ENCODE data around the gene MEGF11.

MEGF11 gene

DNA sequence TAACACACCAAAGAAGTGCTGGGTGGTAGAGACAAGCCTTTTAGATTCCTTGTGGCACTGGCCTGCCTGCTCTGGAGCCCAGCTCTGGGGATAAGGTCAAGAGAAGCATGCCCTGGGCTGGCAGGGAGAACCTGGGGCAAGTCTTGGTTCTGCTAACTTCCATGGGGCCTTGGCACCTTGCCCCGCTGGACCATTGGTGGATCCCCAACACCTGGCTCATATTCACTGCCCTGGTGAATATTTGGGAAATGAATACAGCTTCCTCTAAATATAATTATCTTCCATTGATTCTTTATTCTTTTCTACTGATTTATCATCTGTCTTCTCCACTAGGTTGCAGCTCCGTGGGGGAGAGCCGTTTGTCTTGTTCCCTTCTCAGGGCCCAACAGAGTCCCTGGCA, 294.7 kb downstream of the MEGF11 start:
- Histone ChIP-seq H3K9me2 (replicated peaks; ENCODE audit: insufficient read depth, low read length) (no peaks in the 10 kb centered on the region), H3K36me3 (ENCODE audit: low read length) (no peaks in the 10 kb centered on the region), H3K4me3 (ENCODE audit: insufficient read depth, low read length, poor library complexity, severe bottlenecking) (no peak overlapping the region), H3K9ac (ENCODE audit: low read length) (no peak overlapping the region), H3K9me3 (ENCODE audit: insufficient read depth, low read length) (no peaks in the 10 kb centered on the region), H3F3A (ENCODE audit: insufficient read depth) (no peaks in the 10 kb centered on the region), H3K4me2 (ENCODE audit: low read depth, low read length, poor library complexity, severe bottlenecking) (no peak overlapping the region), H2AFZ (ENCODE audit: low read depth, low read length, severe bottlenecking) (no peak overlapping the region), H3K27ac (ENCODE audit: low read depth, low read length) (no peak overlapping the region), H3K79me2 (ENCODE audit: insufficient read depth, low read length) (no peaks in the 10 kb centered on the region), H4K20me1 (ENCODE audit: low read depth, low read length) (no peaks in the 10 kb centered on the region), H3K27me3 (ENCODE audit: low read length) (no peaks in the 10 kb centered on the region)
- TF ChIP-seq, protein P1, sequence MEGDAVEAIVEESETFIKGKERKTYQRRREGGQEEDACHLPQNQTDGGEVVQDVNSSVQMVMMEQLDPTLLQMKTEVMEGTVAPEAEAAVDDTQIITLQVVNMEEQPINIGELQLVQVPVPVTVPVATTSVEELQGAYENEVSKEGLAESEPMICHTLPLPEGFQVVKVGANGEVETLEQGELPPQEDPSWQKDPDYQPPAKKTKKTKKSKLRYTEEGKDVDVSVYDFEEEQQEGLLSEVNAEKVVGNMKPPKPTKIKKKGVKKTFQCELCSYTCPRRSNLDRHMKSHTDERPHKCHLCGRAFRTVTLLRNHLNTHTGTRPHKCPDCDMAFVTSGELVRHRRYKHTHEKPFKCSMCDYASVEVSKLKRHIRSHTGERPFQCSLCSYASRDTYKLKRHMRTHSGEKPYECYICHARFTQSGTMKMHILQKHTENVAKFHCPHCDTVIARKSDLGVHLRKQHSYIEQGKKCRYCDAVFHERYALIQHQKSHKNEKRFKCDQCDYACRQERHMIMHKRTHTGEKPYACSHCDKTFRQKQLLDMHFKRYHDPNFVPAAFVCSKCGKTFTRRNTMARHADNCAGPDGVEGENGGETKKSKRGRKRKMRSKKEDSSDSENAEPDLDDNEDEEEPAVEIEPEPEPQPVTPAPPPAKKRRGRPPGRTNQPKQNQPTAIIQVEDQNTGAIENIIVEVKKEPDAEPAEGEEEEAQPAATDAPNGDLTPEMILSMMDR (IDR thresholded peaks at IDR 0.05; ENCODE audit: insufficient read depth, low read length, poor library complexity, severe bottlenecking): no peak
- TF ChIP-seq EZH2phosphoT487 (conservative IDR thresholded peaks at IDR 0.05; ENCODE audit: low read length): no peak

DNA sequence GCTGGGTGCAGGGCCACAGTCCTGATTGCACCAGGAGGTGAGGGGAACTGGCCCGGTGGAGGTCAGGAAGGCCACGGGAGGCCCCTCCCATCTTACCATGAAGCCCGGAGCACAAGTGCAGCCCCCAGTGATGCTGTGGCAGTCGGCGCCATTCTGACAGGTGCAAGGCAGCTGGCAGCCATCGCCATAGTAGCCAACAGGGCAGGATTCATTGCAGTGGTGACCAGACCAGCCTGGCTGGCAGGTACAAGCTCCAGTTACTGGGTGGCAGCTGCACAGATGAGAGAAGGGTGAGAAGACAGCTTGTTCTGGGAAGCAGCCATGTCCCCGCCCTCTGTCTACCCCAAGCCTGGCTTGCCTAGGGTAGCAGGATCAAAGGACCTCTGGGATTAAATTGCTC, 296.1 kb downstream of the MEGF11 start:
- no peaks in the 10 kb centered on the region for H3K9me3 ChIP-seq (ENCODE audit: insufficient read depth, low read length)
- no peak for TF ChIP-seq EZH2phosphoT487 (conservative IDR thresholded peaks at IDR 0.05; ENCODE audit: low read length)
- TF ChIP-seq, protein P1 (IDR thresholded peaks at IDR 0.05; ENCODE audit: insufficient read depth, low read length, poor library complexity, severe bottlenecking): no peak
- H3K36me3 ChIP-seq (ENCODE audit: low read length): no peaks in the 10 kb centered on the region
- no peaks in the 10 kb centered on the region for H3F3A ChIP-seq (ENCODE audit: insufficient read depth)
- no peaks in the 10 kb centered on the region for H3K27me3 ChIP-seq (ENCODE audit: low read length)
- H3K9ac ChIP-seq (ENCODE audit: low read length): no peak overlapping the region
- no peak overlapping the region for H3K4me2 ChIP-seq (ENCODE audit: low read depth, low read length, poor library complexity, severe bottlenecking)
- no peaks in the 10 kb centered on the region for H4K20me1 ChIP-seq (ENCODE audit: low read depth, low read length)
- H3K27ac ChIP-seq (ENCODE audit: low read depth, low read length): no peak overlapping the region
- H3K9me2 ChIP-seq (replicated peaks; ENCODE audit: insufficient read depth, low read length): no peaks in the 10 kb centered on the region
- no peaks in the 10 kb centered on the region for H3K79me2 ChIP-seq (ENCODE audit: insufficient read depth, low read length)
- H3K4me3 ChIP-seq (ENCODE audit: insufficient read depth, low read length, poor library complexity, severe bottlenecking): no peak overlapping the region
- no peak overlapping the region for H2AFZ ChIP-seq (ENCODE audit: low read depth, low read length, severe bottlenecking)

DNA sequence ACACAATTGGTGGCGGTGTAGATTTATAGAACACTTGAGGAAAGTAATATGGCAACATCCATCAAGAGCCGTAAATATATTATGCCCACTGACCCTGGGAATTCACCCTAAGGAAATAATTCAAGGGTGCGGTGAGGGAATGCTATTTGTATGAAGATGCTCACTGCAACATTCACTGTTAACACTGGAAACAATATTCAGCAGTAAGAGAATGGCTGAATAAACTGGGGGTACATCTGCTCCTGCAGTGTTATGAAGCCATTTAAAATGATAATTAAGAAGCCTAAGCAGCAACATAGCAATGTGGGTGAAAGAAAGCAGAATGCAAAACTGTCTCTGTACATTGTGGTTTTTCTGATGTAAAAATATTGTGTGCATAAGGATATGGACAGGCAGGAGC, 296.7 kb downstream of the MEGF11 start:
- Histone ChIP-seq H2AFZ (ENCODE audit: low read depth, low read length, severe bottlenecking) (no peak overlapping the region), H3K36me3 (ENCODE audit: low read length) (no peaks in the 10 kb centered on the region), H3K27ac (ENCODE audit: low read depth, low read length) (no peak overlapping the region), H3K4me2 (ENCODE audit: low read depth, low read length, poor library complexity, severe bottlenecking) (no peak overlapping the region), H3K27me3 (ENCODE audit: low read length) (no peaks in the 10 kb centered on the region), H3F3A (ENCODE audit: insufficient read depth) (no peaks in the 10 kb centered on the region), H3K9me3 (ENCODE audit: insufficient read depth, low read length) (no peaks in the 10 kb centered on the region), H3K9ac (ENCODE audit: low read length) (no peak overlapping the region), H3K4me3 (ENCODE audit: insufficient read depth, low read length, poor library complexity, severe bottlenecking) (no peak overlapping the region), H4K20me1 (ENCODE audit: low read depth, low read length) (no peaks in the 10 kb centered on the region), H3K9me2 (replicated peaks; ENCODE audit: insufficient read depth, low read length) (no peaks in the 10 kb centered on the region), H3K79me2 (ENCODE audit: insufficient read depth, low read length) (no peaks in the 10 kb centered on the region)
- TF ChIP-seq EZH2phosphoT487 (conservative IDR thresholded peaks at IDR 0.05; ENCODE audit: low read length): no peak
- TF ChIP-seq, protein P1 (IDR thresholded peaks at IDR 0.05; ENCODE audit: insufficient read depth, low read length, poor library complexity, severe bottlenecking): no peak
